ENCODE measurements around the gene ABI1. TPM values are rescaled to one million over a fixed set of nuclear protein-coding genes. Genes with fewer than 3 reads are reported as not detected.

ABI1 gene
- total and polyA plus RNA-seq, 2 of the 4 experiments (the other 2 are of a cell fraction) = 49.6 to 71.3 TPM

- Histone ChIP-seq H3K4me3 (ENCODE audit: insufficient read depth, low read depth, low read length) (no peak overlapping the region), H3K18ac (ENCODE audit: low read depth, low read length) (no peak overlapping the region), H3K23ac (ENCODE audit: low read depth, low read length) (no peak overlapping the region), H3K9ac (ENCODE audit: low read depth, low read length) (no peak overlapping the region), H4K20me1 (ENCODE audit: insufficient read depth, low read length) (no peaks in the 10 kb centered on the region; the same call in 1 of the 2 replicates), H3K9me3 (ENCODE audit: control insufficient read depth, insufficient read depth, low read length) (no peaks in the 10 kb centered on the region), H3K4ac (ENCODE audit: low read depth, low read length) (no peak overlapping the region), H2BK20ac (ENCODE audit: low read depth, low read length) (no peak overlapping the region), H3K9me1 (ENCODE audit: insufficient read depth, low read length) (no peaks in the 10 kb centered on the region; the same call in 1 of the 2 replicates), H2AK9ac (replicated peaks; ENCODE audit: low read depth, low read length, poor library complexity) (no peak overlapping the region), H3K79me1 (ENCODE audit: low read depth in 1 of 2, low read length in 2 of 2) (peaks cover 0 to 3% of the 10 kb centered on the region in 2 experiments; a peak in 2 of 4 replicates), H3K56ac (ENCODE audit: extremely low read depth, insufficient read depth, low read length) (no peak overlapping the region), H2BK5ac (ENCODE audit: low read depth, low read length, poor library complexity, severe bottlenecking) (no peak overlapping the region), H4K8ac (ENCODE audit: low read depth in 2 of 2, low read length in 2 of 2) (no peak overlapping the region), H3K4me2 (ENCODE audit: low read depth, low read length) (no peak overlapping the region), H4K91ac (ENCODE audit: insufficient read depth, low read depth, low read length) (no peak overlapping the region), H3K4me1 (ENCODE audit: control insufficient read depth, insufficient read depth, low read length) (no peaks in the 10 kb centered on the region), H2AFZ (replicated peaks; ENCODE audit: low read length, poor library complexity) (no peak overlapping the region), H2BK120ac (ENCODE audit: low read depth, low read length) (no peak overlapping the region), H2BK15ac (ENCODE audit: low read depth, low read length) (no peak overlapping the region), H3K14ac (replicated peaks; ENCODE audit: low read depth, low read length) (no peak overlapping the region), H3K27me3 (ENCODE audit: control insufficient read depth, insufficient read depth, low read length) (no peaks in the 10 kb centered on the region), H4K5ac (ENCODE audit: low read depth, low read length) (no peak overlapping the region), H2AK5ac (ENCODE audit: low read depth, low read length) (no peak overlapping the region), H3K27ac (ENCODE audit: insufficient read depth, low read length) (no peak overlapping the region), H3K36me3 (ENCODE audit: control insufficient read depth, insufficient read depth, low read length) (peaks cover 17% of the 10 kb centered on the region)
- TF ChIP-seq POLR2A (IDR thresholded peaks at IDR 0.05; ENCODE audit: low read depth, low read length) (no peak), SMC3 (IDR thresholded peaks at IDR 0.05; ENCODE audit: low read depth, low read length) (no peak), FOS (IDR thresholded peaks at IDR 0.05; ENCODE audit: low read depth, low read length) (no peak), RAD21 (IDR thresholded peaks at IDR 0.05; ENCODE audit: low read length) (no peak), RCOR1 (IDR thresholded peaks at IDR 0.05; ENCODE audit: insufficient replicate concordance, low read length) (no peak), MXI1 (IDR thresholded peaks at IDR 0.05; ENCODE audit: borderline replicate concordance, low read depth, low read length) (no peak), MAFK (IDR thresholded peaks at IDR 0.05; ENCODE audit: low read depth, low read length) (no peak), CEBPB (IDR thresholded peaks at IDR 0.05; ENCODE audit: low read depth, low read length) (no peak), CHD1 (IDR thresholded peaks at IDR 0.05; ENCODE audit: low read depth, low read length) (no peak), CTCF (conservative IDR thresholded peaks at IDR 0.05; ENCODE audit: low read depth, low read length) (no peak)
- TF ChIP-seq, protein P1, sequence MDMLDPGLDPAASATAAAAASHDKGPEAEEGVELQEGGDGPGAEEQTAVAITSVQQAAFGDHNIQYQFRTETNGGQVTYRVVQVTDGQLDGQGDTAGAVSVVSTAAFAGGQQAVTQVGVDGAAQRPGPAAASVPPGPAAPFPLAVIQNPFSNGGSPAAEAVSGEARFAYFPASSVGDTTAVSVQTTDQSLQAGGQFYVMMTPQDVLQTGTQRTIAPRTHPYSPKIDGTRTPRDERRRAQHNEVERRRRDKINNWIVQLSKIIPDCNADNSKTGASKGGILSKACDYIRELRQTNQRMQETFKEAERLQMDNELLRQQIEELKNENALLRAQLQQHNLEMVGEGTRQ (IDR thresholded peaks at IDR 0.05; ENCODE audit: low read depth, low read length) = no peak
- dilution Hi-C loops (cut with HindIII; ENCODE audit: low sequenced_read_pairs, unreplicated experiment) (no loop called here), intact Hi-C loops (cut with micrococcal nuclease) (no loop called here), in situ Hi-C loops (cut with MboI; ENCODE audit: low sequenced_read_pairs) (no loop called here)
- no TSS peak for BruUV-seq (replicated peaks)
- ATAC-seq (ENCODE audit: low read depth) = no peak
- ChIA-PET CTCF (no interaction called here), POLR2A (ENCODE audit: unreplicated experiment) (no interaction called here)
- WGBS, 2 experiments (ENCODE audit: extremely low coverage in 2 of 2, insufficient read length in 1 of 2) = no CpG with 5 or more reads among the region's 1 CpG
- DNase-seq = peak; percentile 55
Measured at GRCh38 chr10:26737730-26738129, 123.0 kb downstream of the ABI1 start.
